Fibroblast of skin of right biceps (primary cell): ENCODE results near the gene STX2.
A peak's percentile ranks its signal among the peaks of the same experiment; 100 is the strongest.
"Not testable (repeated sequence)": the region's sequence is repeated elsewhere in the genome, so short reads cannot be mapped to it uniquely, and the experiment has no call there.

ENCODE experiments used
- DNase-seq: peaks from one replicate; pipeline ENCODE4 v3.0.0-alpha.2; 2013

Gene STX2

GRCh38 chr12:130795906-130796305 lies 43.1 kb downstream of the STX2 start:
- no peak for DNase-seq

GRCh38 chr12:130793554-130793849 lies 45.5 kb downstream of the STX2 start:
- DNase-seq: no peak

- DNase-seq: no peak
Measured at GRCh38 chr12:130792821-130793553, 46.1 kb downstream of the STX2 start.

- DNase-seq: no peak
Measured at GRCh38 chr12:130791629-130792028, 47.4 kb downstream of the STX2 start.

DNA sequence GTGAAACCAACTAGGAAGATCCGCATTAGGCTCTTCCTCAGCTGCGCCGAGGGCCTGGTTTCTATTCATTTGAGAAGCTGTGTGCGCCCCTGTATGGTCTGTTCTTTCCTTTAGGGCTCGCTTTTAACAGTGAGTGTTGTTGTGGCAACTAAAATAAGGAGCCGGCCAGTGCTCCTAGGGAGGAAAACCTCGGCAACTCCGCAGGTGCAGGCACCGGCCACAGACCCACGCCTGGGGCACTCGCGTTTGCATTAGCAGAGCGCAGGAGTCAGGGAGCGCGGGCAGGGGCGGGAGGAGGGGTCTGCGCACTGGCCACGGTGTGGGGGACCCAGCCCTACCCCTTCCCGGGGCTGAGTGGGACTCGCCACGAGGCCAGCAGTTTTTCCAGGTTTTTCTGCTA lies 50.5 kb downstream of the STX2 start:
- no peak for DNase-seq

GRCh38 chr12:130787445-130788410 lies 51.3 kb downstream of the STX2 start:
- peak; percentile 54 for DNase-seq

- no peak for DNase-seq
Measured at GRCh38 chr12:130787041-130787440, 52.0 kb downstream of the STX2 start.

DNA sequence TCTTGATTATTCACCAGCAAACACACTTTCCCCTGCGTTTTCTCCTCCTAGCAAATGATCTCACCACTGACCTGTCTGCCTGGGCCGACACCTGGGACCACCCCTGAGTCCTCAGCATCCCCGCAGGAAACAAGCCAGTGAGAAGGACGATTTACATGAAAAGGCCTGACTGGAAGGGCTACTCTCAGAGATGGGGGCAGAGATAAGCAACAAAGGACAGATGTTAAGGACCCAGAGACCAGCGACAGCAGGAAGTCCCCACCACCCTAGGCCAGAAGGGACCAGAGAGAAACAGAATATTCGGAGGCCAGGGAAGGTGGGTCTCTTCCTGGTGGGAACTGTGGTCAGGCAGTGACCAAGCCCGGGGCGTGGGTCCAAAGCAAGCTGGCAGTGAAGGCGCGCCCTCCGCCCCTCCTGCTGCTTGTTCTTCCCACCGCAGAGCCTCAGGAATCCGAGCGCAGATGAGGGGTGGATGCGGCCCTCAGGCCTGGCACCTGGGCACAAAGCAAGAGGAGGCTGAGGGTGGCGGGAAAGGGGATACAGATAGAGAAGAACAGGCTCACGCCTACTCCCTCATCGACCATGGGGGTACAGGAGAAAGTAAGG lies 55.8 kb downstream of the STX2 start:
- DNase-seq: no peak

DNA sequence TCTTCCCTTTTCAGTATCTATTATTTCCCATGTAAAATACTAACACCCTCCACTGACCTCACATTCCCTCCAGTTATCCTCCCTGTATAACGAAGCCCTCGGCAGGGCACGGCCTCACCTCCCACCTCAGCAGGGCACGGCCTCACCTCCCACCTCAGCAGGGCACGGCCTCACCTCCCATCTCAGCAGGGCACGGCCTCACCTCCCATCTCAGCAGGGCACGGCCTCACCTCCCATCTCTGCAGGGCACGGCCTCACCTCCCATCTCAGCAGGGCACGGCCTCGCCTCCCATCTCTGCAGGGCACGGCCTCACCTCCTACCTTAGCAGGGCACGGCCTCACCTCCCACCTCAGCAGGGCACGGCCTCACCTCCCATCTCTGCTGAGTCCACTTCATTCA lies 56.8 kb downstream of the STX2 start:
- DNase-seq: not testable (repeated sequence)

DNA sequence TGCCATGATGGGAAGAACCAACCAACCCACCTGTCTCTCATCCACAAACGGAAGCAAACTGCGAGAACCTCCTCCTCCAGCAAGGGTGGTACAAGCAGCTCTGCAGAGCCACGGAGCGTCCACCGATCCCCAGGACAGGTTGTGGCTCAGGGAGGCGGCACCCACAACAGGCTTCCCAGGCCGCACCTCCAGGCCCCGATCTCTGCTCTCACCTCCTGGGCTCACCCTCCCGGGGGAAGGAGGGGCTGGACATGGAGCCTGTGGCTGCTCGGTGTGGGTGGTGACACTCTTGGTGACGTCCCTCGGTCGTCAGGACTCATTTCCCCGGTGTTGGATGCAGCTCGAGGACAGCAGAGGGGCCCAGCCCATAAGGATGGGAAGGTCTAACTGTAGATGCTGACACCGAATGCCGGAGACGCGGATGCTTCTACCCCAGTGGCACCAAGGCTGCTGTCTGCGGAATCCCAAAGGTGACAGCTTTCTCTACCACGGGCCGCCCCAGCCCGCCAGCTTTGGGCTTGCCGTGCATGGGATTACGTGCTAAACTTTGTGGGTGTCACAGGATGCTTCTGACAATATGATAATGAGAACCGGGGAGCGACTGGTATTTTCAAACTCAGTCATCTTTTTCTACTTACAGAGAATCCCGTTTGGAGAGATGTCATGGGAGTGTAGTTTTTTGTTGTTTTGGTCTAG lies 58.0 kb downstream of the STX2 start:
- DNase-seq: no peak

GRCh38 chr12:130780325-130780724 lies 58.7 kb downstream of the STX2 start:
- no peak for DNase-seq

DNA sequence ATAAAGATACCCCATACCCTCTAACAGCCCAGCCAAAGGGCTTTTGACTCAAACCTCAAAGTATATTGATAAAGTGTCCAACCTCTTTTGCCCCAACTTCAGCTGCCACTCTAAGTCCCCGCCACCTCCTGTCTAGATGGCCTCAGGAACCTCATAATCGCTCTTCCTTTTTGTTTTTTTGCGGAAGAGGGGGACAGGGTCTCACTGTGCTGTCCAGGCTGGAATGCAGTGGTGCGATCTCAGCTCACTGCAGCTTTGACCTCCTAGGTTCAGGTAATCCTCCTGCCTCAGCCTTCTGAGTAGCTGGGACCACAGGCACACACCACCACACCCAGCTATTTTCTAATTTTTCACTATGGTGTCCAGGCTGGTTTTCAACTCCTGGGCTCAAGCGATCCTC lies 60.3 kb downstream of the STX2 start:
- DNase-seq: no peak

GRCh38 chr12:130776857-130777339 lies 62.2 kb downstream of the STX2 start:
- no peak for DNase-seq

GRCh38 chr12:130775953-130776856 lies 62.8 kb downstream of the STX2 start:
- DNase-seq: peak; percentile 81

GRCh38 chr12:130770413-130771028 lies 68.5 kb downstream of the STX2 start:
- no peak for DNase-seq

DNA sequence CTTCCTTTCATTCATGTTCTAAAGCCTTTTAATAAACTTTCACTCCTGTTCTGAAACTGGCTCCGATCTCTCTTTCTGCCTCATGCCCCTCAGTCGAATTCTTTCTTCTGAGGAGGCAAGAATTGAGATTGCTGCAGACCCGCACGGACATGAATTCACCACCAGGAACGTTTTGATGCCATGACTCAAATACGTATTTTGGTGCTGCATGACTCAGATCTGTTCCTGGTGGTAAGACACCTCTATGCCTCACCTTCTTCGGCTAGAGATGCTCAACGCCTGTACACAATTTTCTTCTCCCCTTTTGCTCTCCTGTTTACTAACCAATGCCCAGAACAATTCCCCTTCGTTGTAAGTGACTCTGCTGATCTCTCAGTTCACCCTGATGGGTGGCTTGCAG lies 70.9 kb downstream of the STX2 start:
- no peak for DNase-seq

GRCh38 chr12:130766470-130766869 lies 72.6 kb downstream of the STX2 start:
- DNase-seq: no peak

- DNase-seq: peak; percentile 27
Measured at GRCh38 chr12:130765186-130765659, 73.8 kb downstream of the STX2 start.

DNA sequence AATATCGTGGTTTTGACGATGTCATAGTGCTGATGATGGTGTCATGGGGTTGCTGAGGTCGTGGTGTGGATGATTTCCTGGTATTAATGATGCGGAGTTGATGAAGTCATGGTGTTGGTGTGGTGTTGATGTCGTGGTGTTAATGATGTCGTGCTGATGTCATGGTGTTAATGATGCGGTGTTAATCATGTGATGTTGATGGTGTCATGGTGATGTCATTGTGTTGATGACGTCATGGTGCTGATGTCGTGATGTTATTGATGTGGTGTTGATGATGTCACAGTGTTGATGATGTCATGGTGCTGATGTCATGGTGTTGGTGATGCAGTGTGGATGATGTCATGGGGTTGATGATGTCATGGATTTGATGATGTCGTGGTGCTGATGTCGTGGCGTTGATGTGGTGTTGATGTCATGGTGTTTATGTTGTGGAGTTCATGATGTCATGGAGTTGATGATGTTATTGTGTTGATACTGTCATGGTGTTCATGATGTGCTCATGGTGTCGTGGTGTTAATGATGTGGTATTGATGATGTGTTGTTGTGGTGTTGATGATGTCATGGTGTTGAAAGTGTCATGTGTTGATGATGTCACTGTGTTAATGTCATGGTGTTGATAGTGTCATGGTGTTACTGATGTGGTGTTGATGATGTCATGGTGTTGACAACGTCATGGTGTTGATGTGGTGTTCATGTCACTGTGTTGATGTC lies 74.4 kb downstream of the STX2 start:
- DNase-seq: peak; percentile 40

- DNase-seq: peak; percentile 11
Measured at GRCh38 chr12:130764073-130764472, 75.0 kb downstream of the STX2 start.

DNA sequence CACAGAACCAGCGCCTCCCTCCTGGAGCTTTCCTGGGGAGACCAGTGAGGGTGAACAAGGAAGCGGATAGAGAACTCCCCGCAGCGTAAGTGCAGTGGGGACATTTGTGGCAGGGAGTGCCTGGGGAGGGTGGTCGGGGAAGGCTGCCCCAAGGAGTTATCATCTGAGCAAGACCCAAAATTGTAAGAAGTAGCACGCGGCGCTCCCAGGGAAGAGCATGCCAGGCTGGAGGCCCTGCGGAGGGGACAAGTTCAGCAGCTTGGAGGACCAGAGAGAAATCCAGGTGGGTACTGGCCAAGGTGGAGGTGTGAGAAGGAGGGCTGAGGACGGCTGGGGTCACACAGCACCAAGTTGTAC lies 76.8 kb downstream of the STX2 start:
- DNase-seq: no peak
